HL-60 (cell line): ENCODE data around the gene RSPO3.

ENCODE experiments used
- CTCF ChIP-seq: IDR thresholded peaks from one replicate; pipeline ENCODE4 v1.5.1; 2011; ENCODE audit warnings: low read length, control low read depth, inconsistent platforms; ENCODE audit not compliant: insufficient read depth
- GABPA ChIP-seq: IDR thresholded peaks from 2 replicates; pipeline ENCODE4 v1.6.1; 2012; ENCODE audit warnings: low read depth
- POLR2AphosphoS5 ChIP-seq: IDR thresholded peaks from 2 replicates; pipeline ENCODE4 v1.6.1; 2012; ENCODE audit warnings: low read depth
- REST ChIP-seq: IDR thresholded peaks from 2 replicates; pipeline ENCODE4 v1.6.1; 2012; ENCODE audit warnings: low read depth; ENCODE audit not compliant: insufficient replicate concordance

DNA sequence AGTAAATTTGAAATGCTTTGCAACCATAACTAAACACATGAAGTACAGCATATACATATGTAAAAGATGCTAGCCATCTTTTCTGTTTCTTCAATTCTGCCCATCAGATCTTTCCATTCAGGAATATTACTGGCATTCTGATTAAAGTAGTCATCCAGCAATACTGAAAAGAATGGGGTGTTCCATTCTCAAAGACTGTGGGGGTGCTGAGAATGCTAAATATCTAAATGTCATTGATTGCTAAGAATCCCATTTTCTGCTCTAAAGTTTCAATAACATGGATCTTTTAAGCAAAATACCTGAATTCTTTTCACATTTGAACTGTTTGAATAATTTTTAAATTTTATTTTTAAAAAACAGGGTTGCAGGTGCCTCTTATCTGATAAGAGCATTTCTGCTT lies 6.2 kb downstream of the RSPO3 start:
- no peak for TF ChIP-seq GABPA
- no peak for TF ChIP-seq CTCF
- TF ChIP-seq POLR2AphosphoS5: no peak
- TF ChIP-seq REST: no peak
